ENCODE data around the gene TMEM87A. TPM values are rescaled to one million over a fixed set of nuclear protein-coding genes. Genes with fewer than 3 reads are reported as not detected.

TMEM87A gene
- total and polyA plus RNA-seq, 2 of the 8 experiments (the other 6 are each of a cell fraction or from before 2014, with no cell fraction given) = 15.2 to 33.1 TPM

DNA sequence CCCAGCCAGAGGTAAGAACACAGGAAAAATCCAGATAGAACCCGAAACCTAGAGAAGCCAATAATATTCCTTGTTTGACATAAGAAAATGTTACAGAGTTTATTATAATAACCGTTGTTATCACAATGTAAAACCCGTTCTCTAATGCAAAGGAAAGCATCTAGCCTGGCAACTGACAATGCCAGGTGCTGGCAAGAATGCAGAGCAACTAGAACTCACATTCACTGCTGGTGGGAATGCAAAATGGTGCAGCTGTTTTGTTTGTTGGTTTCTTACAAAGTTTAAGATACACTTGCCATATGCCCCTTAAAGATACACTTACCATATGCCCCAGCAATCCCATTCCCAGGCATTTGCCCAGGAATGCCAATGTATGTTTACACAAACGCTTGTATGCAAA, 88.5 kb downstream of the TMEM87A start:
- Histone ChIP-seq H3K18ac (ENCODE audit: extremely low read depth, low read length) (no peak overlapping the region), H4K20me1 (replicated peaks in 1 of 2; ENCODE audit: control insufficient read depth in 1 of 2, insufficient read depth in 2 of 2, low read length in 2 of 2) (peaks cover 0 to 2% of the 10 kb centered on the region in 2 experiments), H4K5ac (ENCODE audit: insufficient read length, low read depth, low read length) (no peak overlapping the region), H3K79me1 (ENCODE audit: low read depth, low read length) (no peaks in the 10 kb centered on the region), H3K4me1 (replicated peaks in 1 of 4; ENCODE audit: control insufficient read depth in 3 of 4, insufficient read depth in 4 of 4, low read length in 3 of 4) (no peaks in the 10 kb centered on the region), H3K4me2 (ENCODE audit: insufficient read depth in 1 of 2, low read depth in 2 of 2, low read length in 2 of 2) (no peak overlapping the region), H2BK12ac (ENCODE audit: low read depth, low read length) (no peak overlapping the region), H2AFZ (ENCODE audit: low read length) (no peak overlapping the region), H2BK15ac (ENCODE audit: low read length) (no peak overlapping the region), H4K8ac (ENCODE audit: extremely low read depth, insufficient read depth, low read length) (no peak overlapping the region), H3K9ac (replicated peaks in 1 of 4; ENCODE audit: extremely low read depth in 1 of 4, low read depth in 3 of 4, low read length in 3 of 4) (no peak overlapping the region), H3K4ac (replicated peaks; ENCODE audit: insufficient read length, low read depth, low read length) (no peak overlapping the region), H3K9me3 (ENCODE audit: insufficient read depth in 2 of 2, low read depth in 1 of 2, low read length in 1 of 2) (no peaks in the 10 kb centered on the region), H3K56ac (replicated peaks; ENCODE audit: insufficient read length, low read depth, low read length) (no peak overlapping the region), H3K27me3 (replicated peaks in 1 of 4; ENCODE audit: control insufficient read depth in 3 of 4, extremely low read depth in 1 of 4, insufficient read depth in 3 of 4, low read length in 3 of 4) (no peaks in the 10 kb centered on the region), H3K79me2 (ENCODE audit: control insufficient read depth in 1 of 2, insufficient read depth in 2 of 2, low read length in 2 of 2) (no peaks in the 10 kb centered on the region), H2BK120ac (replicated peaks; ENCODE audit: low read depth, low read length) (no peak overlapping the region), H3K23me2 (ENCODE audit: low read depth, low read length) (no peaks in the 10 kb centered on the region), H3K14ac (ENCODE audit: insufficient read length) (no peak overlapping the region), H3K36me3 (ENCODE audit: control insufficient read depth in 2 of 4, insufficient read depth in 4 of 4, low read length in 3 of 4) (peaks cover 0 to 50% (median 23%) of the 10 kb centered on the region in 4 experiments; a peak in 6 of 8 replicates), H3K23ac (ENCODE audit: insufficient read length) (no peak overlapping the region), H4K91ac (replicated peaks; ENCODE audit: insufficient read length, low read length) (no peak overlapping the region), H3K27ac (ENCODE audit: low read depth, low read length) (no peak overlapping the region), H2BK20ac (ENCODE audit: low read length) (no peak overlapping the region), H2BK5ac (ENCODE audit: low read depth, low read length) (no peak overlapping the region), H2AK5ac (ENCODE audit: low read depth, low read length) (no peak overlapping the region), H3K4me3 (ENCODE audit: extremely low read depth in 1 of 4, insufficient read depth in 2 of 4, low read depth in 3 of 4, low read length in 4 of 4) (no peak overlapping the region)
- FAIRE-seq = no peak
- CTCF ChIA-PET (ENCODE audit: partially characterized antibody) = no interaction called here
- POLR2A ChIA-PET (ENCODE audit: partially characterized antibody) = no interaction called here
- DNase-seq (ENCODE audit: low read depth in 1 of 2, low spot score in 2 of 2) = no peak
- 91% methylated on average over 4 of the region's 4 CpGs; no CpG with 5 or more reads in 1 of the 2 experiments for WGBS, 2 experiments (ENCODE audit: extremely low coverage in 1 of 2, insufficient coverage in 1 of 2, insufficient read length in 1 of 2, insufficient replicate concordance in 2 of 2, low coverage in 1 of 2, low lambda C conversion rate in 2 of 2, missing lambda C conversion rate in 1 of 2)
- TF ChIP-seq JUN (IDR thresholded peaks at IDR 0.05; ENCODE audit: low read depth, low read length) = no peak
- no peak for TF ChIP-seq SP2 (IDR thresholded peaks at IDR 0.05; ENCODE audit: low read length)
- no peak for TF ChIP-seq KDM1A (IDR thresholded peaks at IDR 0.05; ENCODE audit: borderline replicate concordance, low read length)
